HG02623 (cell line): ENCODE results near the gene INPP5F.
"Not testable (repeated sequence)": the region's sequence is repeated elsewhere in the genome, so short reads cannot be mapped to it uniquely, and the experiment has no call there.

Experiments
- ATAC-seq: cut with Tn5 transposase; IDR thresholded peaks from one replicate; pipeline ENCODE4 v1.9.1; 2021; ENCODE audit warnings: moderate library complexity; ENCODE audit not compliant: unreplicated experiment

Gene INPP5F

GRCh38 chr10:119860866-119861607 lies 135.2 kb downstream of the INPP5F start:
- ATAC-seq: no peak

- ATAC-seq: no peak
These were observed 136.7 kb downstream of the INPP5F start for GRCh38 chr10:119862524-119862923.

DNA sequence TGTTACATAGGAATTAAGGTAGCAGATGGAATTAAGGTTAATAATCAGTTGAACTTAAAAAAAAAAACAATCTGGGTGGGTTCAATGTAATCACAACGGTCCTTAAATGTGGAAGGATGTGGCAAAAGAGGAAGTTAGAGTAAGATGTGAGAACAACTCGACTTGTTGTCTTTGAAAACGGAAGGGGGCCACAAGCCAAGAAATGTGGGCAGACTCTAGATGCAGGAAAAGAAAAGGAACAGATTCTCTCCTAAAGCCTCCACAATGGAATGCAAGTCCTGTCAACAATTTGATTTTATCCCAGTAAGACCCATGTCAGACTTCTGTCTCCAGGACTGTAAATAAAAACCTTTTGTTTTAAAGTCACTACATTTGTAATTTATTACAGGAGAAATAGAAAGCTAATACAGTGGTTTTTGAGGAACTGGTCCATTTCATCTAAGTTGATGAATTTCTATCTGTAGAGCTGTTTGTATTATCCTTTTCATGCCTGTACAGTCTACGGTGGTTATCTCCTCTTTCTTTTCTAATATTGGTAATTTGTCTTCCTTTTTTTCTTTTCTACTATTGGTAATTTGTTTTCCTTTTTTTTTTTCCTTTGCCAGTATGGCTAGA lies 138.2 kb downstream of the INPP5F start:
- no peak for ATAC-seq

GRCh38 chr10:119865699-119866240 lies 139.9 kb downstream of the INPP5F start:
- no peak for ATAC-seq

- ATAC-seq: no peak
These were observed 141.5 kb downstream of the INPP5F start for GRCh38 chr10:119867317-119867716.

- not testable (repeated sequence) for ATAC-seq
These were observed 143.5 kb downstream of the INPP5F start for GRCh38 chr10:119869398-119869797.

- ATAC-seq: peak; percentile 38
These were observed 146.2 kb downstream of the INPP5F start for GRCh38 chr10:119871881-119872609.

GRCh38 chr10:119872610-119872859 lies 146.7 kb downstream of the INPP5F start, which contains the start of gene MCMBP:
Gene MCMBP (minus strand): TSS chr10:119872843. CDS start chr10:119872584, 259 bp downstream.
- no peak for ATAC-seq

DNA sequence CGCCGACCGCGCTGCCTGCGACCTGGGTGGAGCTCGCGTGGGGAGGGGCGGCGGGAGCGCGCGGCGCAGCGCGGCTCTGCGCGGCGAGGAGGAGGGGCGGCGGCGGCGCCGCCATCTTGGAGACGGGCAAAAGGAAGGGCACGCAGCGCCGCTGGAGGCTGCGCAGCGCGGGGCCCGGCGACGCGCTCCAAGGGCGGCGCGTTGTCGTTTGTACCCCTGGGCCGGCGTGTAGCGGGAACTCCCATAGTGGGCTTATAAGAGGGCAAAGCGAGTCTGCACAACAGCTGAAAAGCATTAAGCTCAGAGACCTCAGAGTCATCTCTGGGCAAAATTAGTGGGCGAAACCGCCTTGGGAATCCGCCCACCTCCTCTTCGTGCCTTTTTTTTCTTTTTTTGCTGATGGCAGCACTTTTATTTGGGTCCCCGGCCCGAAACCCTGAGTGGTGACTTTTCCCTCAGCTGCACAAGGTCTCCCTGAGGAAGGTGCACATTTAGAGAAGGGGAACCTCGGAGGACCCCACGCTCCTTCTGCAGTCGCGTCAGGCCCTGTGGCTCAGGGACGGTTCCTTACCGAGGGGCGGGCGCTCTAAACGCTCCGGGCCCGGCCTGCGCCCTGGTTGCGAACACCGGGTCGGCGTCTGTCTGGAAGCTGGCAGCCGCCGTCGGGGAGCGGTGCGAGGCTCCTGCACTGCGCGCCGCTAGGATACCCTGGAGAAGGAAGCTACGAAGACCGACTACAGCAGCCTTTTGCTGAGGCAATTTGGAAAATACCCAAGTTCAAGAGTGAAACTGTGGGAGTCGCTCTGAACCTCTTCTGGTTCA lies 147.2 kb downstream of the INPP5F start:
- peak; percentile 86 for ATAC-seq

DNA sequence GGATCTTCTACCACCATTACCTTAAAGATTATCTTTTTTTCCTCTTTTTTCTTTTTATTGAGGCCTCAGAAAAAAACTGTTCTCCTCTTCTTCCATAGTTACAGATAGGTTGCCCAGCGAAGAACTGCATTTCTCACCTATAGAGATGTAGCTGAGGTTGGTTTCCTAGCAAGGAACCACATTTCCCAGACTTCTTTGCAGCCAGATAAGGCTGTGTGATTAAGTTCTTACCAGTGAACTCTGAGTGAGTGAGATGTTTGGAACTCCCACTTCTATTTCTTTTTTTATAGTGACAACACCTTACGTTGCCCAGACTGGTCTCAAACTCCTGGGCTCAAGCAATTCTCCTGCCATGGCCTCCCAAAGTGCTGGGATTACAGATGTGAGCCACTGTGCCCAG lies 152.7 kb downstream of the INPP5F start:
- ATAC-seq: no peak
